Gastroesophageal sphincter (tissue), 4 donors: ENCODE data around the gene WDR26. TPM values are rescaled to one million over a fixed set of nuclear protein-coding genes. Genes with fewer than 3 reads are reported as not detected.

Experiments
- small RNA-seq, 4 donors: library from RNA; depleted of rRNA; stranded (forward); fragments of <200 nt; gene quantifications; one replicate each; pipeline ENCODE3, GENCODE V24; 2016
- total RNA-seq, 4 donors: library from RNA; depleted of rRNA; stranded (reverse); fragments of >200 nt; gene quantifications; one replicate each; pipeline ENCODE4 v1.1.0, GENCODE V29; 2016

The WDR26 gene
- total RNA-seq, 4 donors from 2014 or later: 63.9 to 94.5 (median 77.7) TPM

Small RNA genes lying within 50 kb of the gene (small RNA-seq; reads per million reads assigned to genes)
- gene MIR4742: 0 to 0.38 (median 0) reads per million in 4 donors

Other genes starting within 250 kb of the WDR26 start
- gene NVL, start 104.6 kb downstream of the WDR26 start, total RNA-seq: 10 to 100 TPM; 11.7 to 40.5 (median 15.4) TPM
- 10 to 100 TPM; 35.3 to 63.4 (median 41.5) TPM for gene CNIH4, start 77.9 kb downstream of the WDR26 start, total RNA-seq
- gene CNIH3, start 181.5 kb upstream of the WDR26 start, total RNA-seq: 1 to 10 TPM in 2 of 4 donors, under 1 TPM in 2; 0.81 to 2.2 (median 1.4) TPM